ENCODE results near the gene INPP5E. TPM values are rescaled to one million over a fixed set of nuclear protein-coding genes. Genes with fewer than 3 reads are reported as not detected.

The INPP5E gene
- total RNA-seq, 4 donors from 2014 or later: 8.4 to 17.1 (median 12.5) TPM

- Histone ChIP-seq H3K4me1 (peaks cover 14 to 23% (median 19%) of the 10 kb centered on the region in 4 donors), H3K9me3 (no peaks in the 10 kb centered on the region), H3K27me3 (no peaks in the 10 kb centered on the region), H3K36me3 (peaks cover 59 to 77% (median 76%) of the 10 kb centered on the region in 4 donors), H3K27ac (replicated peaks in 1 of 4) (no peak overlapping the region), H3K4me3 (no peak overlapping the region)
- intact Hi-C loops (cut with DNase I): no loop called here
- no peak for DNase-seq (ENCODE audit: extremely low spot score)
- 95% methylated on average over 15 of the region's 15 CpGs for WGBS
- TF ChIP-seq POLR2AphosphoS5 (IDR thresholded peaks at IDR 0.05) (no peak), EP300 (IDR thresholded peaks at IDR 0.05) (no peak), CTCF (IDR thresholded peaks at IDR 0.05) (no peak), POLR2A (IDR thresholded peaks at IDR 0.05; ENCODE audit: low read depth) (no peak)
Observed at GRCh38 chr9:136443087-136443486, 3.4 kb upstream of the INPP5E start.

GRCh38 chr9:136442265-136442664 lies 2.6 kb upstream of the INPP5E start:
- Histone ChIP-seq H3K9me3 (no peaks in the 10 kb centered on the region), H3K27me3 (no peaks in the 10 kb centered on the region), H3K4me1 (peaks cover 22 to 31% (median 27%) of the 10 kb centered on the region in 4 donors), H3K4me3 (no peak overlapping the region), H3K36me3 (peaks cover 51 to 69% (median 68%) of the 10 kb centered on the region in 4 donors), H3K27ac (replicated peaks in 1 of 4) (no peak overlapping the region)
- no peak for TF ChIP-seq POLR2AphosphoS5 (IDR thresholded peaks at IDR 0.05)
- TF ChIP-seq POLR2A (IDR thresholded peaks at IDR 0.05; ENCODE audit: low read depth): no peak
- no peak for TF ChIP-seq EP300 (IDR thresholded peaks at IDR 0.05)
- no peak for TF ChIP-seq CTCF (IDR thresholded peaks at IDR 0.05)
- no peak for DNase-seq (ENCODE audit: extremely low spot score)
- WGBS: 91% methylated on average over 5 of the region's 5 CpGs
- intact Hi-C loops (cut with DNase I): no loop called here

GRCh38 chr9:136441681-136442245 lies 2.1 kb upstream of the INPP5E start:
- H3K27ac ChIP-seq (replicated peaks in 1 of 4): no peak overlapping the region
- WGBS: 85% methylated on average over 15 of the region's 17 CpGs
- H3K4me3 ChIP-seq: no peak overlapping the region
- no peak for DNase-seq (ENCODE audit: extremely low spot score)
- H3K27me3 ChIP-seq: no peaks in the 10 kb centered on the region
- intact Hi-C loops (cut with DNase I): no loop called here
- TF ChIP-seq POLR2A (IDR thresholded peaks at IDR 0.05; ENCODE audit: low read depth) (no peak), EP300 (IDR thresholded peaks at IDR 0.05) (no peak), POLR2AphosphoS5 (IDR thresholded peaks at IDR 0.05) (no peak), CTCF (IDR thresholded peaks at IDR 0.05) (no peak)
- peaks cover 46 to 68% (median 64%) of the 10 kb centered on the region in 4 donors for H3K36me3 ChIP-seq
- peaks cover 27 to 36% (median 32%) of the 10 kb centered on the region in 4 donors for H3K4me1 ChIP-seq
- H3K9me3 ChIP-seq: no peaks in the 10 kb centered on the region

- WGBS: 91% methylated on average over 11 of the region's 15 CpGs
- DNase-seq (ENCODE audit: extremely low spot score): no peak
- no peak for TF ChIP-seq CTCF (IDR thresholded peaks at IDR 0.05)
- no peak for TF ChIP-seq EP300 (IDR thresholded peaks at IDR 0.05)
- TF ChIP-seq POLR2AphosphoS5 (IDR thresholded peaks at IDR 0.05): no peak
- no peak for TF ChIP-seq POLR2A (IDR thresholded peaks at IDR 0.05; ENCODE audit: low read depth)
Observed at GRCh38 chr9:136441191-136441680, 1.6 kb upstream of the INPP5E start.

More at GRCh38 chr9:136441191-136441680, 1.6 kb upstream of the INPP5E start:
- H3K9me3 ChIP-seq: no peaks in the 10 kb centered on the region
- H3K4me1 ChIP-seq: peaks cover 33 to 41% (median 38%) of the 10 kb centered on the region in 4 donors
- intact Hi-C loops (cut with DNase I): no loop called here
- no peak overlapping the region for H3K4me3 ChIP-seq
- H3K27me3 ChIP-seq: no peaks in the 10 kb centered on the region
- H3K36me3 ChIP-seq: peaks cover 40 to 68% (median 63%) of the 10 kb centered on the region in 4 donors
- peak overlapping the region in 1 of 4 donors; percentile 86 for H3K27ac ChIP-seq (replicated peaks in 1 of 4)

Data from esophagus muscularis mucosa (tissue), 4 donors.